ENCODE results near the gene TUBAL3. TPM values are rescaled to one million over a fixed set of nuclear protein-coding genes. Genes with fewer than 3 reads are reported as not detected.

Gene TUBAL3
- total and polyA plus RNA-seq, 2 of the 4 experiments (the other 2 are of a cell fraction), result not detected

- Histone ChIP-seq H2BK5ac (ENCODE audit: low read depth, low read length, poor library complexity, severe bottlenecking) (no peak overlapping the region), H2AK5ac (ENCODE audit: low read depth, low read length) (no peak overlapping the region), H4K5ac (ENCODE audit: low read depth, low read length) (no peak overlapping the region), H3K4me1 (ENCODE audit: control insufficient read depth, insufficient read depth, low read length) (no peaks in the 10 kb centered on the region), H3K4me3 (ENCODE audit: insufficient read depth, low read depth, low read length) (no peak overlapping the region), H2BK15ac (ENCODE audit: low read depth, low read length) (no peak overlapping the region), H4K8ac (ENCODE audit: low read depth in 2 of 2, low read length in 2 of 2) (no peak overlapping the region), H3K27ac (ENCODE audit: insufficient read depth, low read length) (no peak overlapping the region), H3K56ac (ENCODE audit: extremely low read depth, insufficient read depth, low read length) (no peak overlapping the region), H3K9me1 (ENCODE audit: insufficient read depth, low read length) (no peaks in the 10 kb centered on the region), H3K79me1 (ENCODE audit: low read depth in 1 of 2, low read length in 2 of 2) (no peaks in the 10 kb centered on the region), H4K91ac (ENCODE audit: insufficient read depth, low read depth, low read length) (no peak overlapping the region), H2BK120ac (ENCODE audit: low read depth, low read length) (no peak overlapping the region), H2BK20ac (ENCODE audit: low read depth, low read length) (no peak overlapping the region), H2AFZ (replicated peaks; ENCODE audit: low read length, poor library complexity) (no peak overlapping the region), H3K4me2 (ENCODE audit: low read depth, low read length) (no peak overlapping the region), H3K18ac (ENCODE audit: low read depth, low read length) (no peak overlapping the region), H3K14ac (replicated peaks; ENCODE audit: low read depth, low read length) (no peak overlapping the region), H3K23ac (ENCODE audit: low read depth, low read length) (no peak overlapping the region), H4K20me1 (ENCODE audit: insufficient read depth, low read length) (no peaks in the 10 kb centered on the region), H3K36me3 (ENCODE audit: control insufficient read depth, insufficient read depth, low read length) (no peaks in the 10 kb centered on the region), H2AK9ac (replicated peaks; ENCODE audit: low read depth, low read length, poor library complexity) (no peak overlapping the region), H3K27me3 (ENCODE audit: control insufficient read depth, insufficient read depth, low read length) (peaks cover 5% of the 10 kb centered on the region), H3K9ac (ENCODE audit: low read depth, low read length) (no peak overlapping the region), H3K9me3 (ENCODE audit: control insufficient read depth, insufficient read depth, low read length) (no peaks in the 10 kb centered on the region), H3K4ac (ENCODE audit: low read depth, low read length) (no peak overlapping the region)
- WGBS, 2 experiments (ENCODE audit: extremely low coverage in 2 of 2, insufficient read length in 1 of 2), result 100% methylated on average over 1 of the region's 4 CpGs; no CpG with 5 or more reads in 1 of the 2 experiments
- dilution Hi-C loops (cut with HindIII; ENCODE audit: low sequenced_read_pairs, unreplicated experiment), result no loop called here
- intact Hi-C loops (cut with micrococcal nuclease), result no loop called here
- TF ChIP-seq CTCF (conservative IDR thresholded peaks at IDR 0.05; ENCODE audit: low read depth, low read length) (no peak), MAZ (IDR thresholded peaks at IDR 0.05; ENCODE audit: borderline replicate concordance, low read depth, low read length) (no peak), FOS (IDR thresholded peaks at IDR 0.05; ENCODE audit: low read depth, low read length) (no peak), CEBPB (IDR thresholded peaks at IDR 0.05; ENCODE audit: low read depth, low read length) (no peak), CHD1 (IDR thresholded peaks at IDR 0.05; ENCODE audit: low read depth, low read length) (no peak), POLR2A (IDR thresholded peaks at IDR 0.05; ENCODE audit: low read depth, low read length) (no peak), SMC3 (IDR thresholded peaks at IDR 0.05; ENCODE audit: low read depth, low read length) (no peak), NFE2L2 (IDR thresholded peaks at IDR 0.05; ENCODE audit: low read depth, low read length) (no peak), RCOR1 (IDR thresholded peaks at IDR 0.05; ENCODE audit: insufficient replicate concordance, low read length) (no peak), MXI1 (IDR thresholded peaks at IDR 0.05; ENCODE audit: borderline replicate concordance, low read depth, low read length) (no peak), BHLHE40 (IDR thresholded peaks at IDR 0.05; ENCODE audit: low read depth, low read length) (no peak), RAD21 (IDR thresholded peaks at IDR 0.05; ENCODE audit: low read length) (no peak)
- TF ChIP-seq, protein P1, sequence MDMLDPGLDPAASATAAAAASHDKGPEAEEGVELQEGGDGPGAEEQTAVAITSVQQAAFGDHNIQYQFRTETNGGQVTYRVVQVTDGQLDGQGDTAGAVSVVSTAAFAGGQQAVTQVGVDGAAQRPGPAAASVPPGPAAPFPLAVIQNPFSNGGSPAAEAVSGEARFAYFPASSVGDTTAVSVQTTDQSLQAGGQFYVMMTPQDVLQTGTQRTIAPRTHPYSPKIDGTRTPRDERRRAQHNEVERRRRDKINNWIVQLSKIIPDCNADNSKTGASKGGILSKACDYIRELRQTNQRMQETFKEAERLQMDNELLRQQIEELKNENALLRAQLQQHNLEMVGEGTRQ (IDR thresholded peaks at IDR 0.05; ENCODE audit: low read depth, low read length), result no peak
- TF ChIP-seq, protein P2, sequence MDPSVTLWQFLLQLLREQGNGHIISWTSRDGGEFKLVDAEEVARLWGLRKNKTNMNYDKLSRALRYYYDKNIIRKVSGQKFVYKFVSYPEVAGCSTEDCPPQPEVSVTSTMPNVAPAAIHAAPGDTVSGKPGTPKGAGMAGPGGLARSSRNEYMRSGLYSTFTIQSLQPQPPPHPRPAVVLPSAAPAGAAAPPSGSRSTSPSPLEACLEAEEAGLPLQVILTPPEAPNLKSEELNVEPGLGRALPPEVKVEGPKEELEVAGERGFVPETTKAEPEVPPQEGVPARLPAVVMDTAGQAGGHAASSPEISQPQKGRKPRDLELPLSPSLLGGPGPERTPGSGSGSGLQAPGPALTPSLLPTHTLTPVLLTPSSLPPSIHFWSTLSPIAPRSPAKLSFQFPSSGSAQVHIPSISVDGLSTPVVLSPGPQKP (IDR thresholded peaks at IDR 0.05; ENCODE audit: borderline replicate concordance, low read depth, low read length), result no peak
- ChIA-PET POLR2A (ENCODE audit: unreplicated experiment) (no interaction called here), CTCF (no interaction called here)
- DNase-seq (no peak), ATAC-seq (ENCODE audit: low read depth) (no peak)
- no TSS peak for BruUV-seq (replicated peaks)
- in situ Hi-C loops (cut with MboI; ENCODE audit: low sequenced_read_pairs), result no loop called here
Measured at GRCh38 chr10:5361966-5362365, 42.7 kb downstream of the TUBAL3 start.
